Endothelial cell of umbilical vein (primary cell): ENCODE measurements around the gene CCDC116. TPM values are rescaled to one million over a fixed set of nuclear protein-coding genes. Genes with fewer than 3 reads are reported as not detected.

Experiments
- BruUV-seq: library from RNA; stranded (reverse); fragments of 400-500 nt; replicated peaks from 2 replicates; lab custom pipeline; 2021; lab: Mats Ljungman, UMichigan
- CTCF ChIA-PET: fragments of 300-600, 350-600 bp; sonication (Branson Sonifier 250); formaldehyde crosslinking; loops from one replicate; lab custom pipeline; 2021; ENCODE audit warnings: antibody characterized with exemption, inconsistent platforms; lab: Charles Lee
- POLR2A ChIA-PET: fragments of 300-600, 350-600 bp; sonication (Branson Sonifier 250); formaldehyde crosslinking; loops from one replicate; lab custom pipeline; 2021; ENCODE audit warnings: antibody characterized with exemption, inconsistent platforms; lab: Charles Lee
- DNase-seq: peaks from one replicate; pipeline ENCODE4 v3.0.0-alpha.2; 2011; ENCODE audit warnings: low read depth, low spot score
- FAIRE-seq: peaks from 2 replicates; lab custom pipeline; 2011; peaks lifted over from hg19 to GRCh38; lab: Jason Lieb, UNC
- H2AFZ ChIP-seq: 2 replicates; pipeline ENCODE4 v1.6.0; 2012; ENCODE audit warnings: low read depth, low read length, control low read depth, inconsistent platforms
- H3K27ac ChIP-seq: 2 replicates; pipeline ENCODE4 v1.5.1; 2011; ENCODE audit warnings: low read depth, mild to moderate bottlenecking, control low read depth, low read length, moderate library complexity; ENCODE audit not compliant: insufficient read depth
- H3K27me3 ChIP-seq, 2 experiments: 2 replicates each; pipeline versions ENCODE4 v1.6.0 to v1.6.1; 2011; ENCODE audit warnings: low read length in 2 of 2, mixed read lengths in 1 of 2; ENCODE audit not compliant: control insufficient read depth in 2 of 2, insufficient read depth in 2 of 2
- H3K36me3 ChIP-seq, 2 experiments: 2 replicates in 1 of 2; 3 replicates in 1 of 2; pipeline ENCODE4 v1.5.1; 2011; ENCODE audit warnings: low read length in 2 of 2, mild to moderate bottlenecking in 1 of 2, moderate library complexity in 1 of 2; ENCODE audit not compliant: control insufficient read depth in 2 of 2, insufficient read depth in 2 of 2; ENCODE audit errors: extremely low read depth in 1 of 2
- H3K4me1 ChIP-seq: 3 replicates; pipeline ENCODE4 v1.5.1; 2011; ENCODE audit warnings: mild to moderate bottlenecking, low read length; ENCODE audit not compliant: control insufficient read depth, insufficient read depth; ENCODE audit errors: extremely low read depth
- H3K4me2 ChIP-seq: 2 replicates; pipeline ENCODE4 v1.6.1; 2011; ENCODE audit warnings: low read length, control low read depth, mixed read lengths; ENCODE audit not compliant: insufficient read depth
- H3K4me3 ChIP-seq, 3 experiments: fragments of 200-600 bp in 1 of 3; sonication (generic), shearing (Covaris generic) in 1 of 3; replicated peaks in 1 of 3; 2 replicates each; pipeline ENCODE4 v1.5.1; 2011 to 2016; ENCODE audit warnings: control low read depth in 3 of 3, low read length in 3 of 3, mild to moderate bottlenecking in 2 of 3, inconsistent platforms in 1 of 3, low read depth in 1 of 3, moderate library complexity in 1 of 3; ENCODE audit not compliant: insufficient read depth in 1 of 3
- H3K79me2 ChIP-seq: 2 replicates; pipeline ENCODE4 v1.6.0; 2012; ENCODE audit warnings: low read length, inconsistent platforms; ENCODE audit not compliant: control insufficient read depth, insufficient read depth
- H3K9ac ChIP-seq: replicated peaks from 2 replicates; pipeline ENCODE3; 2011; ENCODE audit warnings: low read length, control low read depth; ENCODE audit not compliant: insufficient read depth; ENCODE audit errors: extremely low read depth
- H3K9me1 ChIP-seq: replicated peaks from 3 replicates; pipeline ENCODE4 v1.6.0; 2011; ENCODE audit warnings: mild to moderate bottlenecking, low read length; ENCODE audit not compliant: control insufficient read depth, insufficient read depth; ENCODE audit errors: extremely low read depth
- H3K9me3 ChIP-seq: replicated peaks from 2 replicates; pipeline ENCODE4 v1.5.1; 2012; ENCODE audit warnings: low read length, inconsistent platforms; ENCODE audit not compliant: control insufficient read depth, insufficient read depth
- H4K20me1 ChIP-seq: replicated peaks from 2 replicates; pipeline ENCODE3; 2011; ENCODE audit warnings: mild to moderate bottlenecking, low read length; ENCODE audit not compliant: control insufficient read depth, insufficient read depth; ENCODE audit errors: extremely low read depth
- EZH2 ChIP-seq: IDR thresholded peaks from 2 replicates; pipeline ENCODE4 v1.6.1; 2012; ENCODE audit warnings: borderline replicate concordance, low read depth, mild to moderate bottlenecking, moderate library complexity, low read length, inconsistent platforms; ENCODE audit not compliant: severe bottlenecking
- FOS ChIP-seq: IDR thresholded peaks from 2 replicates; pipeline ENCODE4 v1.6.1; 2011; ENCODE audit warnings: mild to moderate bottlenecking, low read length, moderate library complexity, borderline replicate concordance; ENCODE audit not compliant: insufficient read depth
- GATA2 ChIP-seq: IDR thresholded peaks from 2 replicates; pipeline ENCODE4 v1.7.0; 2011; ENCODE audit warnings: low read depth, mild to moderate bottlenecking, moderate library complexity, mixed read lengths, low read length; ENCODE audit not compliant: insufficient read length, insufficient read depth
- JUN ChIP-seq: IDR thresholded peaks from 2 replicates; pipeline ENCODE4 v1.6.1; 2011; ENCODE audit warnings: borderline replicate concordance, low read depth; ENCODE audit not compliant: insufficient read length, insufficient read depth
- MYC ChIP-seq: IDR thresholded peaks from one replicate; pipeline ENCODE4 v1.6.1; 2011; ENCODE audit warnings: mild to moderate bottlenecking, low read depth, low read length
- POLR2A ChIP-seq: IDR thresholded peaks from 2 replicates; pipeline ENCODE4 v1.6.1; 2012; ENCODE audit warnings: low read depth, mild to moderate bottlenecking, control low read depth, low read length
- POLR2AphosphoS5 ChIP-seq: IDR thresholded peaks from 2 replicates; pipeline ENCODE4 v1.6.1; 2012; ENCODE audit warnings: low read depth, mild to moderate bottlenecking, control low read depth, low read length, moderate library complexity; ENCODE audit not compliant: insufficient read depth
- dilution Hi-C: fragments of 300-500 bp; cut with MboI; formaldehyde crosslinking; loops from one replicate; pipeline ENCODE4 v1.15.0; 2019; ENCODE audit warnings: low sequenced_read_pairs; ENCODE audit not compliant: extremely low pct_ligation_motif_present
- intact Hi-C: fragments of 100-400 bp; cut with micrococcal nuclease; formaldehyde crosslinking; loops from one replicate; pipeline ENCODE4 v1.10.0; 2022
- polyA plus RNA-seq, 4 experiments: library from polyadenylated mRNA; depleted of rRNA in 3 of 4; stranded (reverse) in 3 of 4; unstranded in 1 of 4; fragments of >200 nt; gene quantifications; 2 replicates each; pipeline versions ENCODE4 v1.2.1 to v1.2.3, GENCODE V29; 2011 to 2012; ENCODE audit warnings: missing spikeins in 1 of 4
- total RNA-seq: library from RNA; stranded (reverse); gene quantifications from 2 replicates; pipeline ENCODE4 v1.2.3, GENCODE V29; 2021
- TF ChIP-seq, protein P1 (sequence below), 2 donors: IDR thresholded peaks; 1 replicate in 1 of 2; 2 replicates in 1 of 2; pipeline ENCODE4 v1.5.1; 2011; ENCODE audit warnings: low read length in 2 of 2, mild to moderate bottlenecking in 2 of 2, moderate library complexity in 2 of 2, control low read depth in 1 of 2, inconsistent platforms in 1 of 2, low read depth in 1 of 2; ENCODE audit not compliant: insufficient read depth in 1 of 2; ENCODE audit errors: extremely low read depth in 1 of 2
- TF ChIP-seq, protein P2 (sequence below): IDR thresholded peaks from 2 replicates; pipeline ENCODE4 v1.6.1; 2011; ENCODE audit not compliant: insufficient read depth, insufficient read length

Gene CCDC116
- total and polyA plus RNA-seq, 2 donors (not counting 3 experiments of a cell fraction or from before 2014, with no cell fraction given), result 0.21 to 0.33 TPM

DNA sequence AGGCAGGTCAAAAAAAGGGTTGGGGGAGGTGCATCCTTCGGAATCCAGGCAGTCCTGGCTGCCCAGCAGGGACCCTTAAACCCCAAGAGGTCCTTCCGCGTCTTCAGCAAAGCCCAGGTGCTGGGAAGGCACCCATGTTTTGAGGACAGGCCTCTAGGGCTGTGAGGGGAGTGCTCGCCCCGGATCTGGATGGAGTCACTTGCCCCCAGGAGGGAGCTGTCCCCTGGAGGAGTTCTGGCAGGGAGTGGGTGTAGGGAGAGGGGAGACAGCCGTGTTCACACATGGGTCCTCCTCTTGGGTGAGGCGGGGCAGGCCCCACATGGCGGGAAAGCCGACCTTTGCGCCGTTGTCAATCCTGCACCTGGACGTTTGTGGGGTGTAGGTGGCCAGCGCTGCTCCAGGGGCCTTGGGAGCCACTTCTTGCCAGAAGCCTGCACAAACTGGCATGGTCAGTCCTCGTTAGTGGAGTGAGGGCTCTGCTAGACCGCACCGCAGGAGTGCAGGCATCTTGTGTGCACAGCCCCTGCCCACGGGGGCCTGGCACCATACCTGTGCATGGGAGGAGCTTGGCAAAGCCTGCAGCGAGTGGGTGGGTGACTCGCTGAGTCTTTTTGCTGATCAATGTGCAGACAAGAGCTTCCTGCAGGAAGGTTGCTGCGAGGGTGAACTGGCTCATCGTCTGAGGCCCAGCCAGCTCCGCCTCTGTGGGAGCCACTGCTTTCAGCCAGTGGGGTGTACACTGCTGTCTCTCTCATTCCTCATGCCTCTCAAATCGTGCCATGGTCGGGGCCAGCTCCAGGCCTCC is 49.2 kb downstream of the CCDC116 start:
- POLR2A ChIA-PET, result no interaction called here
- BruUV-seq, result no TSS peak
- DNase-seq (no peak), FAIRE-seq (no peak)
- TF ChIP-seq JUN, result no peak
- TF ChIP-seq, protein P1, sequence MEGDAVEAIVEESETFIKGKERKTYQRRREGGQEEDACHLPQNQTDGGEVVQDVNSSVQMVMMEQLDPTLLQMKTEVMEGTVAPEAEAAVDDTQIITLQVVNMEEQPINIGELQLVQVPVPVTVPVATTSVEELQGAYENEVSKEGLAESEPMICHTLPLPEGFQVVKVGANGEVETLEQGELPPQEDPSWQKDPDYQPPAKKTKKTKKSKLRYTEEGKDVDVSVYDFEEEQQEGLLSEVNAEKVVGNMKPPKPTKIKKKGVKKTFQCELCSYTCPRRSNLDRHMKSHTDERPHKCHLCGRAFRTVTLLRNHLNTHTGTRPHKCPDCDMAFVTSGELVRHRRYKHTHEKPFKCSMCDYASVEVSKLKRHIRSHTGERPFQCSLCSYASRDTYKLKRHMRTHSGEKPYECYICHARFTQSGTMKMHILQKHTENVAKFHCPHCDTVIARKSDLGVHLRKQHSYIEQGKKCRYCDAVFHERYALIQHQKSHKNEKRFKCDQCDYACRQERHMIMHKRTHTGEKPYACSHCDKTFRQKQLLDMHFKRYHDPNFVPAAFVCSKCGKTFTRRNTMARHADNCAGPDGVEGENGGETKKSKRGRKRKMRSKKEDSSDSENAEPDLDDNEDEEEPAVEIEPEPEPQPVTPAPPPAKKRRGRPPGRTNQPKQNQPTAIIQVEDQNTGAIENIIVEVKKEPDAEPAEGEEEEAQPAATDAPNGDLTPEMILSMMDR (IDR thresholded peaks at IDR 0.05; ENCODE audit: extremely low read depth in 1 of 2, insufficient read depth in 1 of 2, low read depth in 1 of 2, low read length in 2 of 2), result no peak
- TF ChIP-seq POLR2AphosphoS5, result no peak
- TF ChIP-seq, protein P2, sequence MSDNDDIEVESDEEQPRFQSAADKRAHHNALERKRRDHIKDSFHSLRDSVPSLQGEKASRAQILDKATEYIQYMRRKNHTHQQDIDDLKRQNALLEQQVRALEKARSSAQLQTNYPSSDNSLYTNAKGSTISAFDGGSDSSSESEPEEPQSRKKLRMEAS, result no peak
- TF ChIP-seq POLR2A, result no peak
- no peak for TF ChIP-seq FOS
- TF ChIP-seq EZH2, result no peak
- TF ChIP-seq MYC, result no peak
- no peak for TF ChIP-seq GATA2
- Histone ChIP-seq H3K79me2 (no peaks in the 10 kb centered on the region), H3K9me1 (no peaks in the 10 kb centered on the region), H3K4me3 (no peak overlapping the region), H3K9ac (no peak overlapping the region), H4K20me1 (no peaks in the 10 kb centered on the region), H3K27me3 (no peaks in the 10 kb centered on the region), H3K9me3 (no peaks in the 10 kb centered on the region), H3K36me3 (peaks cover 0 to 30% of the 10 kb centered on the region in 2 experiments), H3K4me2 (no peak overlapping the region), H3K4me1 (no peaks in the 10 kb centered on the region), H2AFZ (no peak overlapping the region), H3K27ac (no peak overlapping the region)
- intact Hi-C loops (no loop called here), dilution Hi-C loops (no loop called here)
- CTCF ChIA-PET, result no interaction called here
